ENCODE data around the gene DNM2. TPM values are rescaled to one million over a fixed set of nuclear protein-coding genes. Genes with fewer than 3 reads are reported as not detected.

DNM2 gene
- total RNA-seq, 1 donor from 2014 or later, result 113 TPM

- no peaks in the 10 kb centered on the region for H3K9me3 ChIP-seq
- peaks cover 3 to 6% of the 10 kb centered on the region in 2 donors for H3K4me1 ChIP-seq
- peak overlapping the region; percentile 55 to 79 for H3K27ac ChIP-seq
- H3K36me3 ChIP-seq, result no peaks in the 10 kb centered on the region
- DNase-seq (ENCODE audit: low spot score in 2 of 2), result no peak
- no peaks in the 10 kb centered on the region for H3K27me3 ChIP-seq
- intact Hi-C loops (cut with DNase I), result loop anchor here (2.0 to 5.0 kb wide), 2 partner anchors 216 to 667 kb away; partner anchors contain the start of genes CNN1 and ILF3
- H3K4me3 ChIP-seq, result peak overlapping the region; percentile 31 to 66
- TF ChIP-seq CTCF (IDR thresholded peaks at IDR 0.05), result no peak
These were observed 152.6 kb downstream of the DNM2 start for GRCh38 chr19:10870501-10870954.

- Histone ChIP-seq H3K36me3 (no peaks in the 10 kb centered on the region), H3K9me3 (no peaks in the 10 kb centered on the region), H3K4me3 (peak within 1 kb of the TSS; percentile 88 to 96), H3K27me3 (no peaks in the 10 kb centered on the region), H3K4me1 (peaks cover 3 to 10% of the 10 kb centered on the region in 2 donors), H3K27ac (peak within 1 kb of the TSS; percentile 55 to 86)
- intact Hi-C loops (cut with DNase I), result loop anchor here (1.0 to 5.0 kb wide), 6 partner anchors 35 to 666 kb away; partner anchors contain the start of genes CNN1, ILF3, SMARCA4 and TIMM29
- peak; percentile 33 to 94 (median 54) for TF ChIP-seq CTCF (IDR thresholded peaks at IDR 0.05)
- DNase-seq (ENCODE audit: low spot score in 2 of 2), result peak; percentile 98 to 100
These were observed 153.2 kb downstream of the DNM2 start, which contains the start of gene CARM1 for GRCh38 chr19:10870955-10871603. Gene CARM1 (plus strand): TSS chr19:10871553. CDS start chr19:10871703, 150 bp downstream.

- intact Hi-C loops (cut with DNase I), result loop anchor here (1.0 to 5.0 kb wide), 6 partner anchors 36 to 665 kb away; partner anchors contain the start of genes CNN1, ILF3, SMARCA4 and TIMM29
- Histone ChIP-seq H3K27ac (peak overlapping the region; percentile 41 to 86), H3K27me3 (no peaks in the 10 kb centered on the region), H3K4me3 (peak overlapping the region; percentile 88 to 96), H3K4me1 (peaks cover 3 to 18% of the 10 kb centered on the region in 2 donors), H3K36me3 (no peaks in the 10 kb centered on the region), H3K9me3 (no peaks in the 10 kb centered on the region)
- DNase-seq (ENCODE audit: low spot score in 2 of 2), result peak in 1 of 2 donors; percentile 74
- TF ChIP-seq CTCF (IDR thresholded peaks at IDR 0.05), result no peak
These were observed 154.0 kb downstream of the DNM2 start for GRCh38 chr19:10871711-10872545.

- Histone ChIP-seq H3K27ac (peak overlapping the region; percentile 41 to 86), H3K4me3 (peak overlapping the region; percentile 88 to 96), H3K4me1 (peaks cover 3 to 22% of the 10 kb centered on the region in 2 donors), H3K36me3 (no peaks in the 10 kb centered on the region), H3K27me3 (no peaks in the 10 kb centered on the region), H3K9me3 (no peaks in the 10 kb centered on the region)
- intact Hi-C loops (cut with DNase I), result loop anchor here (5.0 kb wide), 1 partner anchor 665 kb away; the partner anchor contains the start of gene CNN1
- DNase-seq (ENCODE audit: low spot score in 2 of 2), result no peak
- no peak for TF ChIP-seq CTCF (IDR thresholded peaks at IDR 0.05)
These were observed 154.7 kb downstream of the DNM2 start for GRCh38 chr19:10872546-10873107.

- peaks cover 3 to 22% of the 10 kb centered on the region in 2 donors for H3K4me1 ChIP-seq
- no peak overlapping the region for H3K27ac ChIP-seq
- no peaks in the 10 kb centered on the region for H3K36me3 ChIP-seq
- DNase-seq (ENCODE audit: low spot score in 2 of 2), result no peak
- no peaks in the 10 kb centered on the region for H3K27me3 ChIP-seq
- intact Hi-C loops (cut with DNase I), result loop anchor here (5.0 kb wide), 1 partner anchor 663 kb away; the partner anchor contains the start of gene CNN1
- H3K4me3 ChIP-seq, result no peak overlapping the region
- TF ChIP-seq CTCF (IDR thresholded peaks at IDR 0.05), result no peak
- no peaks in the 10 kb centered on the region for H3K9me3 ChIP-seq
These were observed 156.1 kb downstream of the DNM2 start for GRCh38 chr19:10874024-10874423.
